Measurements from ENCODE around the gene ATG2B. TPM values are rescaled to one million over a fixed set of nuclear protein-coding genes. Genes with fewer than 3 reads are reported as not detected.

Gene ATG2B
- total RNA-seq, 3 donors from 2014 or later (not counting 1 experiment from before 2014, with no cell fraction given): 34.8 to 45.6 (median 35.8) TPM

GRCh38 chr14:96354246-96354645 lies 8.9 kb downstream of the ATG2B start:
- Mint-ChIP-seq H3K9me3 (no peaks in the 10 kb centered on the region), H3K27me3 (ENCODE audit: low read depth in 2 of 2) (no peaks in the 10 kb centered on the region), H3K4me1 (peaks cover 9 to 21% of the 10 kb centered on the region in 2 donors), H3K4me3 (no peak overlapping the region), H3K36me3 (no peaks in the 10 kb centered on the region), H3K27ac (no peak overlapping the region)
- no peak for ATAC-seq
- no peaks in the 10 kb centered on the region for H3K9me3 ChIP-seq (ENCODE audit: control insufficient read depth, insufficient read depth, low read length)
- 100% methylated on average over 2 of the region's 4 CpGs for WGBS (ENCODE audit: insufficient coverage)
- H3K4me3 ChIP-seq (ENCODE audit: low read length): no peak overlapping the region
- intact Hi-C loops (cut with micrococcal nuclease): no loop called here
- H3K4me1 ChIP-seq (ENCODE audit: control insufficient read depth, insufficient read depth, low read length): no peaks in the 10 kb centered on the region
- TF ChIP-seq CTCF (IDR thresholded peaks at IDR 0.05): no peak
- DNase-seq: no peak
- H3K27me3 ChIP-seq (ENCODE audit: control insufficient read depth, insufficient read depth, low read length): no peaks in the 10 kb centered on the region
- no peak overlapping the region for H3K27ac ChIP-seq (ENCODE audit: low read length)
- H3K36me3 ChIP-seq (ENCODE audit: control insufficient read depth, insufficient read depth, low read length): no peaks in the 10 kb centered on the region

DNA sequence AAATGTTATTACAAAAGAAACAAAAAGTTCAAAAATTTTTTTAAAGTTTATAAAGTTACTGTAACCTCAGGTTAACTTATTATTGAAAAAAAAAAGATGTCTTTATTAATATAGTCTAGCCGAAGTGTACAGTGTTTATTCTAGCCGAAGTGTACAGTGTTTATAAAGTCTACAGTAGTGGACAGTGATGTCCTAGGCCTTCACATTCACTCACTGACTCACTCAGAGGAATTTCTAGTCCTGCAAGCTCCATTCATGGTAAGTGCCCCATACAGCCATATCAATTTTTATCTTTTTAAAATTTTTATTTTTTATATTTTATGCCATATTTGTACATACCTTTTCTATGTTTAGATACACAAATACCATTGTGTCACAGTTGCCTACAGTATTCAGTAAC lies 10.4 kb downstream of the ATG2B start:
- Mint-ChIP-seq H3K4me3 (no peak overlapping the region), H3K9me3 (no peaks in the 10 kb centered on the region), H3K27ac (no peak overlapping the region), H3K27me3 (ENCODE audit: low read depth in 2 of 2) (no peaks in the 10 kb centered on the region), H3K36me3 (no peaks in the 10 kb centered on the region), H3K4me1 (peaks cover 13 to 30% of the 10 kb centered on the region in 2 donors)
- intact Hi-C loops (cut with micrococcal nuclease): no loop called here
- H3K27ac ChIP-seq (ENCODE audit: low read length): no peak overlapping the region
- no peak for TF ChIP-seq CTCF (IDR thresholded peaks at IDR 0.05)
- no peaks in the 10 kb centered on the region for H3K9me3 ChIP-seq (ENCODE audit: control insufficient read depth, insufficient read depth, low read length)
- no peaks in the 10 kb centered on the region for H3K4me1 ChIP-seq (ENCODE audit: control insufficient read depth, insufficient read depth, low read length)
- no peak for ATAC-seq
- H3K36me3 ChIP-seq (ENCODE audit: control insufficient read depth, insufficient read depth, low read length): no peaks in the 10 kb centered on the region
- H3K4me3 ChIP-seq (ENCODE audit: low read length): no peak overlapping the region
- no peaks in the 10 kb centered on the region for H3K27me3 ChIP-seq (ENCODE audit: control insufficient read depth, insufficient read depth, low read length)
- DNase-seq: no peak
- WGBS (ENCODE audit: insufficient coverage): 100% methylated on average over 2 of the region's 2 CpGs

- 80% methylated on average over 1 of the region's 3 CpGs for WGBS (ENCODE audit: insufficient coverage)
Observed at GRCh38 chr14:96351986-96352385, 11.2 kb downstream of the ATG2B start.

More at GRCh38 chr14:96351986-96352385, 11.2 kb downstream of the ATG2B start:
- intact Hi-C loops (cut with micrococcal nuclease): no loop called here
- Histone ChIP-seq H3K4me3 (ENCODE audit: low read length) (no peak overlapping the region), H3K27me3 (ENCODE audit: control insufficient read depth, insufficient read depth, low read length) (no peaks in the 10 kb centered on the region), H3K4me1 (ENCODE audit: control insufficient read depth, insufficient read depth, low read length) (no peaks in the 10 kb centered on the region), H3K36me3 (ENCODE audit: control insufficient read depth, insufficient read depth, low read length) (no peaks in the 10 kb centered on the region), H3K9me3 (ENCODE audit: control insufficient read depth, insufficient read depth, low read length) (no peaks in the 10 kb centered on the region), H3K27ac (ENCODE audit: low read length) (no peak overlapping the region)
- no peak for DNase-seq
- Mint-ChIP-seq H3K4me1 (peaks cover 19 to 31% of the 10 kb centered on the region in 2 donors), H3K4me3 (no peak overlapping the region), H3K9me3 (no peaks in the 10 kb centered on the region), H3K27ac (no peak overlapping the region), H3K36me3 (no peaks in the 10 kb centered on the region), H3K27me3 (ENCODE audit: low read depth in 2 of 2) (no peaks in the 10 kb centered on the region)
- ATAC-seq: no peak
- no peak for TF ChIP-seq CTCF (IDR thresholded peaks at IDR 0.05)

Data from natural killer cell (primary cell).